GM21576 (cell line): ENCODE data around the gene WFDC9.
A peak's percentile ranks its signal among the peaks of the same experiment; 100 is the strongest.
"Not testable (repeated sequence)": the region's sequence is repeated elsewhere in the genome, so short reads cannot be mapped to it uniquely, and the experiment has no call there.

Source experiments
- ATAC-seq: cut with Tn5 transposase; IDR thresholded peaks from one replicate; pipeline ENCODE4 v1.9.1; 2021; ENCODE audit warnings: mild to moderate bottlenecking, moderate library complexity; ENCODE audit not compliant: unreplicated experiment

WFDC9 gene

DNA sequence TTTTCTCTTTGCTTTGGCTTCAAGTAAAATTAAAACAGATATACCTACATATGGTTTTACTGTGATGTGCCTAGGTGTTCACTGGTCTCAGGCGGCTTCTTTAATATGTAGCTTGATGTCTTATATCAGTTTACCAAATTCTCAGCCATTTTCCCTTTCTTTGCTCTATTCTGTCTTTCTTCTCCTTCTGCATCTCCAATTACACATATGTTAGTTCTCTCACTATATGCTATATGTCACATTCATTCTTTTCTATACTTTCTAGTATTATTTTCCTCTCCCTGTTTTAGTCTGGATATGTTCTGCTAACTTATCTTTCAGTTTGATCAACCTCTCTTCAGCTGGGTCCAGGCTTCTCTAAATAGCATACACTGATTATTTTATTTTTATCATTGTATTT, 37.6 kb downstream of the WFDC9 start:
- ATAC-seq: no peak

DNA sequence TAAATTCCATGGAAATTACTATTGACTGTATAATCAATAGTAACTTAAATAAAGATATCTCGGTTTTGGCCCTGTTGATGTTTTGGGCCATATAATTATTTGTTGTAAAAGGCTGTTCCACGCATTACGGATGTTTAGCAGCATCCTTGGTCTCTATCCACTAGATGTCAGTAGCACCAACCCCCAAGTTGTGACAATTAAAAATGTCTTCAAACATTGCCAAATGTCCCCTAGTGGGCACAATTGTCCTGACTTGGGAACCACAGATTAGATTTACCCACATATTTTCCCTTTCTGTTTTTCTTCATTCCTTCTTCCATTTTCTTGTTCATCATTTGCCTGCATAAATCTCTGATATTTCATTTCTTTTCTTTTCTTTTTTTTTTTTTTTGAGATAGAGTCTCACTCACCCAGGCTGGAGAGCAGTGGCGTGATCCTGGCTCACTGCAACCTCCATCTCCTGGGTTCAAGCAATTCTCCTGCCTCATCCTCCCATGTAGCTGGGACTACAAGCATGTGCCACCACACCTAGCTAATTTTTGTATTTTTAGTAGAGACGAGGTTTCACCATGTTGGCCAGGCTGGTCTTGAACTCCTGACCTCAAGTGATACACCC, 38.4 kb downstream of the WFDC9 start:
- ATAC-seq: peak; percentile 49

DNA sequence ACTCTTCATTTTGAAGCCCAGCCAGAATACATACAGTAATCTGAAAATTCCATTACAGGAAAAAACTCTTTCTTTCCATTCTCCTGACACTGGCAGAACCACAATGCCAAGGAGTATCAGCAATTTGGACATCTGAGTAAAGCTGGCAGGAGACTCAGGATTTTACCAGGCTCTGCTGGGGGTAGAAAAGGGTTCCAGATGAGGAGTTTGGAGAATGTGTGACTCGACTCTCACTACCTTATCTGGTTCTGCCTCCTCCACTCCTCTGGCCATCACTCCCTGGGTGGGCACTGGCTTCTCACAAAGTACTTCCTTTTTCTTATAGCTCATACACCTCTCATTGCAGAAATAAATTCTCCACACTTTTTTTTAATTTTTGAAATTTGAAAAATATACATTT, 41.4 kb downstream of the WFDC9 start:
- ATAC-seq: no peak

DNA sequence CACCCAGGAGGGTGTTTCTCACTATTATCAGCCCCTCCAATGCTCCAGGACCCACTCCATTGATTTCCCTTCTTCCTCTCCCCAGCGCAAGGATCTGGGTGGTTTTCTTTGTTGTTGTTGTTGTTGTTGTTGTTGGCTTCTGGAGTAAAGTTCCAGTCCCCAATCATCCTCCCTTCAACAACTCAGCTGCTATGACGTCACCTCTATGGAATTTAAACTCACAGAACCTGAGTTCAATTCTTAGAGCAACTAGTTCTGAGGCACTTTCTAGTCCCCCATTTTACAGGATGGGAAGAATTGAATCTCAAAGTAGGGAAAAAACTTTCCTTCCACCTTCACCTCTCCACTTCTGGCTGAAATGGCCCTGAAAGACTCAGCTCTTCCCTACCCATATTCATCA, 42.3 kb downstream of the WFDC9 start:
- ATAC-seq: no peak

DNA sequence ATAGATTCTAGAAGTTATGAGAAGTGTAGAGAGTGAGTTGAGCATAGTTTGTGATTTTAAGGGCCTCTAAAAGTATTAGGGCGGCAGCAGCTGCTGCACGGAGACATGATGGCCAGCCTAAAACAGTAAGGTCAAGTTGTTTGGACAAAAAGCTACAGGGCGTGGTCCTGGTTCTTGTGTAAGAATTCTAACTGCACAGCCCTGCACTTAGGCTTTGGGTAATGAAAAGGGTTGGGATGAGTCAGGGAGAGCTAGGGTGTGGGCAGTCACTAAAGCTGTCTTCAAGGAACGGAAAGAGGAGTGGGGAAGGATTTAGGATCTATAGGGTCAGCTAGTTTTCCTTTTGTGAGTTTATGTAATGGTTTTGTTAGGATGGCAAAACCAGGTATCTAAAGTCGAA, 45.1 kb downstream of the WFDC9 start:
- ATAC-seq: not testable (repeated sequence)

DNA sequence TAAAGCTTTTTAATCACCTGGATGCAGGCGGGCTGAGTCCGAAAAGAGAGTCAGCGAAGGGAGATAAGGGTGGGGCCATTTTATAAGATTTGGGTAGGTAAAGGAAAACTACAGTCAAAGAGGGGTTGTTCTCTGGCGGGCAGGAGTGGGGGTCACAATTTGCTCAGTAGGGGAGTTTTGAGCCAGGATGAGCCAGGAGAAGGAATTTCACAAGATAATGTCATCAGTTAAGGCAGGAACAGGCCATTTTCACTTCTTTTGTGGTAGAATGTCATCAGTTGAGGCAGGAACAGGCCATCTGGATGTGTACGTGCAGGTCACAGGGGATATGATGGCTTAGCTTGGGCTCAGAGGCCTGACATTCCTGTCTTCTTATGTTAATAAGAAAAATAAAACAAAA, 46.8 kb downstream of the WFDC9 start:
- not testable (repeated sequence) for ATAC-seq

DNA sequence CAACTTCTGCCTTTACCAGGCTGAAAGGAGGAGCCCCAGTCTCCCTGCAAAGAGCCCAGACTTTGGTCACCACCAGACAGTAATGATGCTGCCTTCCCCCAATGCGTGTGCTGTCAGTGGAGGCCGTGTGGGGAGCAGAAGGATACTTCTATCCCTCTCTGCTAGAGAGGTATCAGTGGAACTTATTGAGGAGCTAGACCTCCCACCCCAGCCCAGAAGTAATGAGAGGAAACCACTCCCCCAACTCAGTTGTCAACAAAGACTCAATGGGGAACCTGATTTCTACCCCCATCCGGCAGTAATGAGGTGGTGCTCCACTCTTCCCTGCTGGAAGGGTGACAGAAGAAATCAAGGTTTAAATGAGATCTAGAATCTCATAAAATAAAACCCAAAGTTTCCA, 47.6 kb downstream of the WFDC9 start:
- ATAC-seq: no peak

DNA sequence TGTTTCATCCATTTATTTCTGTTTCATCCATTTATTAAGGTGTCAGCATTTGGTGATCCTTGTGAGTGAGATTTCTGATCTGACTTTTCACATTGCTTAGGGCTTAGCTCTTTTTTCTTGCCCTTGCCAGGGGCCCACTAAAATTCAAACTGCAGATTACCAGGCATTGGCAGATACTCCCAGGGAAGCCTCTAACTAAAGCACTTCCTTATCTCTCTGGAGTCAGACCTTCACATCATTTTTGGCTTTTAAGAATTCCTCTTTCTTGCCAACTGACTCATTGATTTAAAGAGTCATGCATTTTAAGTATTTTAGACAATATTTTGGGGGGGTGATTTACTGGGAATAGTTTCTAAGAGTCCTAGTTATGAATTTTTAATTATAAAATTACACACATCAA, 49.4 kb downstream of the WFDC9 start:
- no peak for ATAC-seq

DNA sequence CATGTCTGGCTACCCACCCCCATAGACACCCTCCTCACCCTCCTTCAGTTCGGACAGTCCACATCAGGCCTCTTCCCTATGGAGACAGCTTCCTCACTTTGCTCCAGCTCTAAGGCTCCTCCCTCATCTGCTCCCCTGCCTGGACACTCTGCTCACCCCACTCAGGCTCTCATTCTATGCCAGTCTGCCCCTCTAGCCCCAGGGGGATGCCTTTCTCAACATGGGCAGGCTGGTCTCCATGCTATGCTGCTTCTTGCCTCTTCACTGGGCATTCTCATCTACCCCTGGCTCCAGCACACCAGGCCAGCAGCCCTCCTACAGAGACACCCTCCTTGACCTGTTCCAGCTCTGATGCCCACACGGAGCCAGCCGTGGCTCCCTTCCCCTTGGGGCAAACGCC, 51.9 kb downstream of the WFDC9 start, which contains the start of gene WFDC8:
Gene WFDC8 (minus strand): TSS at position 101 of the 400 bp plus-strand sequence. CDS start 37 bp downstream, at position 64.
- ATAC-seq: no peak

DNA sequence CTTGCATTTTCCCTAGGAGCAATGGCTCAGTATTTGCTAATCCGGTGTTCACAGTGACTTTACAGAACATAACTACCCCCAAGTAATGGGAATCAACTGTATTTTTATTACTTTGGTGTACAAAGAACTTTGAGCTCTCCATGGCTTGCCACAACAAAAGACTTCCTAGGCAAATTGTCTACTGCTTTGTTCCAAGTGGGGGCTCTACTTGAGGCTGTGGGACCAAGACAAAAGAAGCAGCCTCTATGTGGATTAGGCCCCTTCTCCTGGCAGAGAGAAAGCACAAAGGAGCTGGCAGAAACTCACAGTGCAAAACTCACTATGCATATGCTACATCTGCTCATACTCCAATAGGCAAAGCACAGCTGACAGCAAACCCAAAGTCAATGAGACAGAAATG, 52.9 kb downstream of the WFDC9 start:
- no peak for ATAC-seq

DNA sequence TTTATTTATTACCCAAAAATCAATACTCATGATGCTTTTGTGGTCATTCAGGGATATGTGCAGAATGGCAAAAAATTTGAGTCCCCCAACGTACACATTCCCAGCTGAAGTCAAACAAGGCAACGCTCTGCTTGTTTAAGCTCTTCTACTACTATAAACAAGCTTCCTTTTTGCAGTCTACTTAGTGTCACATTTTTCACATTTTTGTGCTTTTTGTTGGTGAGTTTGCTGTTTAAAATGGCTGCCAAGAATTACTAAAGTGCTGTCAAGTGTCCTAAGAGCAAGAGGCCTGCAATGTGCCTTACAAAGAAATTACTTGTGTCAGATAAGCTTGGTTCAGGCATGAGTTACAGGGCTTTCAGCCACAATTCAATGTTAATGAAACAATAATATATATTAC, 54.1 kb downstream of the WFDC9 start:
- ATAC-seq: no peak

DNA sequence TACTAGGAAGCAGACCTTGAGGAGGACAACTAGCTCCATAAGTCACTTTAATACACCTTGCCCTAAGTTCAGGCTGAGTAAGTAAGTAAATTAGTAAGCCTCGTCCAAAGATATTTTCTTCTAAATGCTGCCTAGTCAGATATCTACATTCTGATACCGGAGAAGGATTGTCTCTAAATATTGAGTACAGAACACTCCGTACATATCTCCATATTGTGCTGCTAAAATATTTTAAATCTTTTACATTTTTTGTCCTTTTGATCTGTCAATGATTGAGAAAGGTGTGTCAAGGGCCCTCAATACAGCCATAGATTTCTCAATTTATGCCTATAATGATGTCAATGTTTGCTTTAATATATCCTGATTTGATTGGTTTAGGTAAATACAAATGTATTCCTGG, 55.2 kb downstream of the WFDC9 start:
- ATAC-seq: no peak

DNA sequence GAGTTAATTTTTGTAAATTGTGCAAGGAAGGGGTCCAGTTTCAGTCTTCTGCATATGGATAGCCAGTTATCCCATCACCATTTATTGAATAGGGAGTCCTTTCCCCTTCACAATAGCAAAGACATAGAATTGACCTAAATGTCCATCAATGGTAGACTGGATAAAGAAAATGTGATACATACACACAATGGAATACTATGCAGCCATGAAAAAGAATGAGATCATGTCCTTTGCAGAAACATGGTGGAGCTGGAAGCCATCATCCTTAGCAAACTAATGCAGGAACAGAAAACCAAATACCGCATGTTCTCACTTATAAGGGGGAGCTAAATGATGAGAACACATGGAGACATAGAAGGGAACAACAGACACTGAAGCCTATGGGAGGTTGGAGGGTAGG, 61.4 kb downstream of the WFDC9 start:
- not testable (repeated sequence) for ATAC-seq

DNA sequence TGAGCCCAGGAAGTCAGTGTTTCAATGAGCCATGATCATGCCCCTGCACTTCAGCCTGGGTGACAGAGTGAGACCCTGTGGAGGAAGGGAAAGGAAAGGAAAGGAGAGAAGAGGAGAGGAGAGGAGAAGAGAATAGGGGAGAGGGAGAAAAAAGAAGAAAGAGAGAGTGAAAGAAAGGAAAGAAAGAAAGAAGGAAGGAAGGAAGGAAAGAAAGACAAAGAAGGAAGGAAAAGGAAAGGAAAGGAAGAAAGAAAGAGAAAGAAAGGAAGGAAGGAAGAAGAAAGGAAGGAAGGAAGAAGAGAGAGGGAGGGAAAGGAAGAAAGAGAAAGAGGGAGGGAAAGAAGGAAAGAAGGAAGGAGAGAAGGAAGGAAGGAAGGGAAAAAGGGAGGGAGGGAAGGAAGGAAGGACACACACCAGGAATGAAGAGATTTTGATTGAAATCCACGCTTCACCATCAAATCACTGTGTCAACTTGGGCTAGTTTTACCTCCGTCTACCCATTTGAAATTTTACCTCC, 66.3 kb downstream of the WFDC9 start:
- ATAC-seq: no peak
